ENCODE measurements around the gene RTEL1.

RTEL1 gene

GRCh38 chr20:63686094-63686491 lies 28.0 kb downstream of the RTEL1 start:
- peak overlapping the region; percentile 5 for H4K8ac ChIP-seq (ENCODE audit: low read depth, low read length)
- DNase-seq: no peak
- H3K9ac ChIP-seq (ENCODE audit: low read length): no peak overlapping the region
- H3K27me3 ChIP-seq (ENCODE audit: insufficient read depth, low read length): no peaks in the 10 kb centered on the region
- no peak overlapping the region for H2BK5ac ChIP-seq (ENCODE audit: low read depth, low read length, poor library complexity)
- peak overlapping the region; percentile 28 for H4K91ac ChIP-seq (ENCODE audit: low read depth, low read length)
- WGBS (ENCODE audit: extremely low coverage, insufficient coverage, insufficient read length): no CpG with 5 or more reads among the region's 24 CpGs
- no peak overlapping the region for H2AFZ ChIP-seq (ENCODE audit: insufficient read depth, low read length, poor library complexity)
- peak overlapping the region; percentile 34 for H2BK12ac ChIP-seq (ENCODE audit: low read length)
- H3K4me3 ChIP-seq (ENCODE audit: low read depth, low read length): no peak overlapping the region
- peaks cover 27% of the 10 kb centered on the region for H3K79me1 ChIP-seq (ENCODE audit: low read length)
- peaks cover 0 to 7% of the 10 kb centered on the region in 2 experiments for H3K36me3 ChIP-seq (ENCODE audit: control insufficient read depth in 1 of 2, insufficient read depth in 2 of 2, low read length in 2 of 2)
- H3K23ac ChIP-seq (ENCODE audit: low read length): no peak overlapping the region
- H3K27ac ChIP-seq (ENCODE audit: low read depth, low read length): peak overlapping the region; percentile 30
- H3K4ac ChIP-seq (ENCODE audit: low read depth, low read length): no peak overlapping the region
- no peak overlapping the region for H3K4me2 ChIP-seq (ENCODE audit: low read length)
- H2AK5ac ChIP-seq (ENCODE audit: low read length): peak overlapping the region; percentile 5
- peak overlapping the region; percentile 7 for H3K14ac ChIP-seq (ENCODE audit: low read length)
- peaks cover 6% of the 10 kb centered on the region for H3K79me2 ChIP-seq (ENCODE audit: control insufficient read depth, insufficient read depth, low read length, poor library complexity)
- peaks cover 37 to 39% of the 10 kb centered on the region in 2 experiments for H3K4me1 ChIP-seq (ENCODE audit: control insufficient read depth in 1 of 2, insufficient read depth in 2 of 2, low read length in 2 of 2)
- H4K12ac ChIP-seq (ENCODE audit: low read depth, low read length): no peak overlapping the region
- peak overlapping the region; percentile 0 for H3K18ac ChIP-seq (ENCODE audit: low read length)
- peaks cover 6% of the 10 kb centered on the region for H3K9me3 ChIP-seq (ENCODE audit: insufficient read depth, low read depth, low read length)
- H2BK120ac ChIP-seq (ENCODE audit: insufficient read depth, low read length, poor library complexity): peak overlapping the region; percentile 33

- H3K4me2 ChIP-seq (ENCODE audit: low read length): no peak overlapping the region
These were observed 28.6 kb downstream of the RTEL1 start for GRCh38 chr20:63686492-63687321.

GRCh38 chr20:63687419-63688178 lies 29.5 kb downstream of the RTEL1 start:
- Histone ChIP-seq H3K14ac (ENCODE audit: low read length) (peak overlapping the region; percentile 36), H2AFZ (ENCODE audit: insufficient read depth, low read length, poor library complexity) (peak overlapping the region; percentile 12), H3K79me1 (ENCODE audit: low read length) (peaks cover 19% of the 10 kb centered on the region), H2BK12ac (ENCODE audit: low read length) (peak overlapping the region; percentile 42), H3K23ac (ENCODE audit: low read length) (no peak overlapping the region), H2BK120ac (ENCODE audit: insufficient read depth, low read length, poor library complexity) (peak overlapping the region; percentile 18), H4K12ac (ENCODE audit: low read depth, low read length) (no peak overlapping the region), H3K18ac (ENCODE audit: low read length) (no peak overlapping the region), H3K79me2 (ENCODE audit: control insufficient read depth, insufficient read depth, low read length, poor library complexity) (peaks cover 2% of the 10 kb centered on the region), H3K27ac (ENCODE audit: low read depth, low read length) (peak overlapping the region; percentile 43), H3K36me3 (ENCODE audit: control insufficient read depth in 1 of 2, insufficient read depth in 2 of 2, low read length in 2 of 2) (peaks cover 0 to 2% of the 10 kb centered on the region in 2 experiments), H3K9me3 (ENCODE audit: insufficient read depth, low read depth, low read length) (peaks cover 1% of the 10 kb centered on the region), H3K9ac (ENCODE audit: low read length) (no peak overlapping the region), H3K4ac (ENCODE audit: low read depth, low read length) (no peak overlapping the region), H2AK5ac (ENCODE audit: low read length) (peak overlapping the region; percentile 40), H4K8ac (ENCODE audit: low read depth, low read length) (peak overlapping the region; percentile 1), H2BK5ac (ENCODE audit: low read depth, low read length, poor library complexity) (peak overlapping the region; percentile 13), H3K4me3 (ENCODE audit: low read depth, low read length) (no peak overlapping the region), H3K4me2 (ENCODE audit: low read length) (no peak overlapping the region), H3K4me1 (ENCODE audit: control insufficient read depth in 1 of 2, insufficient read depth in 2 of 2, low read length in 2 of 2) (peaks cover 28 to 29% of the 10 kb centered on the region in 2 experiments), H4K91ac (ENCODE audit: low read depth, low read length) (peak overlapping the region; percentile 10), H3K27me3 (ENCODE audit: insufficient read depth, low read length) (no peaks in the 10 kb centered on the region)
- WGBS (ENCODE audit: extremely low coverage, insufficient coverage, insufficient read length): no CpG with 5 or more reads among the region's 29 CpGs
- no peak for DNase-seq

More at GRCh38 chr20:63686492-63687321, 28.6 kb downstream of the RTEL1 start:
- peak overlapping the region; percentile 36 for H3K14ac ChIP-seq (ENCODE audit: low read length)
- peak overlapping the region; percentile 43 for H3K27ac ChIP-seq (ENCODE audit: low read depth, low read length)
- H2BK12ac ChIP-seq (ENCODE audit: low read length): peak overlapping the region; percentile 2
- H3K9ac ChIP-seq (ENCODE audit: low read length): no peak overlapping the region
- H3K79me1 ChIP-seq (ENCODE audit: low read length): peaks cover 23% of the 10 kb centered on the region
- H2BK120ac ChIP-seq (ENCODE audit: insufficient read depth, low read length, poor library complexity): peak overlapping the region; percentile 33
- peaks cover 3% of the 10 kb centered on the region for H3K9me3 ChIP-seq (ENCODE audit: insufficient read depth, low read depth, low read length)
- peaks cover 0 to 2% of the 10 kb centered on the region in 2 experiments for H3K36me3 ChIP-seq (ENCODE audit: control insufficient read depth in 1 of 2, insufficient read depth in 2 of 2, low read length in 2 of 2)
- H3K27me3 ChIP-seq (ENCODE audit: insufficient read depth, low read length): no peaks in the 10 kb centered on the region
- peaks cover 4% of the 10 kb centered on the region for H3K79me2 ChIP-seq (ENCODE audit: control insufficient read depth, insufficient read depth, low read length, poor library complexity)
- H2AK5ac ChIP-seq (ENCODE audit: low read length): peak overlapping the region; percentile 5
- peak overlapping the region; percentile 5 for H4K8ac ChIP-seq (ENCODE audit: low read depth, low read length)
- peak overlapping the region; percentile 28 for H4K91ac ChIP-seq (ENCODE audit: low read depth, low read length)
- H2AFZ ChIP-seq (ENCODE audit: insufficient read depth, low read length, poor library complexity): no peak overlapping the region
- no peak overlapping the region for H4K12ac ChIP-seq (ENCODE audit: low read depth, low read length)
- H3K4ac ChIP-seq (ENCODE audit: low read depth, low read length): no peak overlapping the region
- peak overlapping the region; percentile 13 for H2BK5ac ChIP-seq (ENCODE audit: low read depth, low read length, poor library complexity)
- no CpG with 5 or more reads among the region's 45 CpGs for WGBS (ENCODE audit: extremely low coverage, insufficient coverage, insufficient read length)
- peak; percentile 81 to 88 for DNase-seq
- no peak overlapping the region for H3K4me3 ChIP-seq (ENCODE audit: low read depth, low read length)
- H3K4me1 ChIP-seq (ENCODE audit: control insufficient read depth in 1 of 2, insufficient read depth in 2 of 2, low read length in 2 of 2): peaks cover 32 to 34% of the 10 kb centered on the region in 2 experiments
- H3K23ac ChIP-seq (ENCODE audit: low read length): no peak overlapping the region
- H3K18ac ChIP-seq (ENCODE audit: low read length): peak overlapping the region; percentile 0

GRCh38 chr20:63688228-63689045 lies 30.3 kb downstream of the RTEL1 start:
- Histone ChIP-seq H2BK120ac (ENCODE audit: insufficient read depth, low read length, poor library complexity) (no peak overlapping the region), H3K4me1 (ENCODE audit: control insufficient read depth in 1 of 2, insufficient read depth in 2 of 2, low read length in 2 of 2) (peaks cover 20 to 21% of the 10 kb centered on the region in 2 experiments), H3K9me3 (ENCODE audit: insufficient read depth, low read depth, low read length) (no peaks in the 10 kb centered on the region), H4K8ac (ENCODE audit: low read depth, low read length) (no peak overlapping the region), H2BK12ac (ENCODE audit: low read length) (no peak overlapping the region), H3K36me3 (ENCODE audit: control insufficient read depth in 1 of 2, insufficient read depth in 2 of 2, low read length in 2 of 2) (peaks cover 0 to 2% of the 10 kb centered on the region in 2 experiments), H3K23ac (ENCODE audit: low read length) (no peak overlapping the region), H3K14ac (ENCODE audit: low read length) (no peak overlapping the region), H3K4me3 (ENCODE audit: low read depth, low read length) (no peak overlapping the region), H4K91ac (ENCODE audit: low read depth, low read length) (no peak overlapping the region), H2AFZ (ENCODE audit: insufficient read depth, low read length, poor library complexity) (no peak overlapping the region), H2AK5ac (ENCODE audit: low read length) (peak overlapping the region; percentile 2), H3K27me3 (ENCODE audit: insufficient read depth, low read length) (no peaks in the 10 kb centered on the region), H3K27ac (ENCODE audit: low read depth, low read length) (no peak overlapping the region), H3K4me2 (ENCODE audit: low read length) (no peak overlapping the region), H3K79me2 (ENCODE audit: control insufficient read depth, insufficient read depth, low read length, poor library complexity) (peaks cover under 1% of the 10 kb centered on the region), H3K9ac (ENCODE audit: low read length) (no peak overlapping the region), H3K4ac (ENCODE audit: low read depth, low read length) (no peak overlapping the region), H2BK5ac (ENCODE audit: low read depth, low read length, poor library complexity) (no peak overlapping the region), H3K18ac (ENCODE audit: low read length) (no peak overlapping the region), H4K12ac (ENCODE audit: low read depth, low read length) (no peak overlapping the region), H3K79me1 (ENCODE audit: low read length) (peaks cover 17% of the 10 kb centered on the region)
- WGBS (ENCODE audit: extremely low coverage, insufficient coverage, insufficient read length): no CpG with 5 or more reads among the region's 31 CpGs
- no peak for DNase-seq

Measured in trophoblast cell (in vitro differentiated cells and primary cell).